Stimulated activated CD8-positive, alpha-beta memory T cell treated with anti-CD3 and anti-CD28 coated beads, Interleukin-7, amount 100 ng/mL, for 1 hour (primary cell): ENCODE results near the gene BLTP1.

Experiments
- DNase-seq, 2 donors: peaks; one replicate each; pipeline ENCODE4 v3.0.0-alpha.2; 2020; ENCODE audit warnings: low read depth in 2 of 2

The BLTP1 gene

GRCh38 chr4:122167369-122167768 lies 15.2 kb downstream of the BLTP1 start:
- DNase-seq: no peak

- DNase-seq: no peak
Measured at GRCh38 chr4:122170775-122171174, 18.6 kb downstream of the BLTP1 start.

GRCh38 chr4:122171323-122171722 lies 19.2 kb downstream of the BLTP1 start:
- no peak for DNase-seq

- DNase-seq: no peak
Measured at GRCh38 chr4:122172266-122172665, 20.1 kb downstream of the BLTP1 start.

- DNase-seq: no peak
Measured at GRCh38 chr4:122178961-122179360, 26.8 kb downstream of the BLTP1 start.

- DNase-seq: no peak
Measured at GRCh38 chr4:122195718-122196117, 43.6 kb downstream of the BLTP1 start.
